Activated naive CD8-positive, alpha-beta T cell (primary cell): Measurements from ENCODE around the gene XG.
"Not testable (repeated sequence)": the region's sequence is repeated elsewhere in the genome, so short reads cannot be mapped to it uniquely, and the experiment has no call there.

Source experiments
- H3K27ac Mint-ChIP-seq: one replicate; pipeline ENCODE4 v1.8.0; 2021; ENCODE audit warnings: mixed read lengths
- H3K27me3 Mint-ChIP-seq: one replicate; pipeline ENCODE4 v1.8.0; 2021; ENCODE audit warnings: mixed read lengths
- H3K36me3 Mint-ChIP-seq: one replicate; pipeline ENCODE4 v1.8.0; 2021; ENCODE audit warnings: mixed read lengths
- H3K4me1 Mint-ChIP-seq: one replicate; pipeline ENCODE4 v1.8.0; 2021; ENCODE audit warnings: low read depth, mixed read lengths
- H3K4me3 Mint-ChIP-seq: one replicate; pipeline ENCODE4 v1.8.0; 2021; ENCODE audit warnings: mild to moderate bottlenecking, mixed read lengths
- H3K9me3 Mint-ChIP-seq: one replicate; pipeline ENCODE4 v1.8.0; 2021; ENCODE audit warnings: low read depth, mixed read lengths

XG gene

GRCh38 chrX:2751874-2752300 lies at the start of gene XG:
TSS of gene XG (plus strand) at chrX:2752040. CDS start at chrX:2752275, 235 bp downstream.
- H3K27ac Mint-ChIP-seq, H3K4me1 Mint-ChIP-seq, H3K4me3 Mint-ChIP-seq, H3K36me3 Mint-ChIP-seq, H3K27me3 Mint-ChIP-seq, H3K9me3 Mint-ChIP-seq: not testable (repeated sequence)

GRCh38 chrX:2703991-2704369 lies 47.9 kb upstream of the XG start:
- H3K27ac Mint-ChIP-seq, result peak overlapping the region; percentile 72
- peak overlapping the region; percentile 81 for H3K4me3 Mint-ChIP-seq
- H3K4me1 Mint-ChIP-seq, result peaks cover 88% of the 10 kb centered on the region
- peaks cover 2% of the 10 kb centered on the region for H3K27me3 Mint-ChIP-seq
- H3K9me3 Mint-ChIP-seq, result no peaks in the 10 kb centered on the region
- peaks cover 13% of the 10 kb centered on the region for H3K36me3 Mint-ChIP-seq

- Mint-ChIP-seq H3K27me3 (peaks cover 2% of the 10 kb centered on the region), H3K27ac (peak overlapping the region; percentile 56), H3K36me3 (peaks cover 9% of the 10 kb centered on the region), H3K4me3 (peak overlapping the region; percentile 20), H3K9me3 (no peaks in the 10 kb centered on the region), H3K4me1 (peaks cover 90% of the 10 kb centered on the region)
Measured at GRCh38 chrX:2705046-2705832, 46.6 kb upstream of the XG start.

- Mint-ChIP-seq H3K9me3 (no peaks in the 10 kb centered on the region), H3K36me3 (peaks cover 2% of the 10 kb centered on the region)
Measured at GRCh38 chrX:2707334-2707760, 44.5 kb upstream of the XG start.

GRCh38 chrX:2708021-2708420 lies 43.8 kb upstream of the XG start:
- Mint-ChIP-seq H3K36me3 (peaks cover 2% of the 10 kb centered on the region), H3K27me3 (no peaks in the 10 kb centered on the region), H3K27ac (peak overlapping the region; percentile 83), H3K4me1 (peaks cover 79% of the 10 kb centered on the region), H3K9me3 (no peaks in the 10 kb centered on the region), H3K4me3 (peak overlapping the region; percentile 55)

More at GRCh38 chrX:2707334-2707760, 44.5 kb upstream of the XG start:
- Mint-ChIP-seq H3K4me1 (peaks cover 86% of the 10 kb centered on the region), H3K27ac (peak overlapping the region; percentile 83), H3K4me3 (peak overlapping the region; percentile 55), H3K27me3 (no peaks in the 10 kb centered on the region)

- Mint-ChIP-seq H3K36me3 (peaks cover 2% of the 10 kb centered on the region), H3K27ac (peak overlapping the region; percentile 83), H3K27me3 (no peaks in the 10 kb centered on the region), H3K9me3 (no peaks in the 10 kb centered on the region), H3K4me1 (peaks cover 74% of the 10 kb centered on the region), H3K4me3 (peak overlapping the region; percentile 75)
Measured at GRCh38 chrX:2708592-2709188, 43.1 kb upstream of the XG start.

- Mint-ChIP-seq H3K36me3 (peaks cover 2% of the 10 kb centered on the region), H3K4me1 (peaks cover 74% of the 10 kb centered on the region), H3K9me3 (no peaks in the 10 kb centered on the region), H3K27me3 (no peaks in the 10 kb centered on the region), H3K27ac (peak overlapping the region; percentile 94), H3K4me3 (peak overlapping the region; percentile 75)
Measured at GRCh38 chrX:2709556-2709955, 42.3 kb upstream of the XG start.

- peak overlapping the region; percentile 94 for H3K27ac Mint-ChIP-seq
- no peaks in the 10 kb centered on the region for H3K27me3 Mint-ChIP-seq
Measured at GRCh38 chrX:2710041-2710840, 41.6 kb upstream of the XG start.

GRCh38 chrX:2711441-2711840 lies 40.4 kb upstream of the XG start:
- peak overlapping the region; percentile 11 for H3K27ac Mint-ChIP-seq
- H3K4me1 Mint-ChIP-seq, result peaks cover 72% of the 10 kb centered on the region
- no peaks in the 10 kb centered on the region for H3K9me3 Mint-ChIP-seq
- no peaks in the 10 kb centered on the region for H3K27me3 Mint-ChIP-seq
- no peak overlapping the region for H3K4me3 Mint-ChIP-seq
- H3K36me3 Mint-ChIP-seq, result peaks cover 2% of the 10 kb centered on the region

More at GRCh38 chrX:2710041-2710840, 41.6 kb upstream of the XG start:
- Mint-ChIP-seq H3K9me3 (no peaks in the 10 kb centered on the region), H3K36me3 (peaks cover 2% of the 10 kb centered on the region), H3K4me3 (peak overlapping the region; percentile 75), H3K4me1 (peaks cover 74% of the 10 kb centered on the region)

GRCh38 chrX:2712428-2712827 lies 39.4 kb upstream of the XG start:
- no peak overlapping the region for H3K27ac Mint-ChIP-seq
- H3K36me3 Mint-ChIP-seq, result peaks cover 4% of the 10 kb centered on the region
- peaks cover 69% of the 10 kb centered on the region for H3K4me1 Mint-ChIP-seq
- H3K4me3 Mint-ChIP-seq, result no peak overlapping the region
- H3K27me3 Mint-ChIP-seq, result no peaks in the 10 kb centered on the region
- H3K9me3 Mint-ChIP-seq, result no peaks in the 10 kb centered on the region

- Mint-ChIP-seq H3K36me3 (peaks cover 6% of the 10 kb centered on the region), H3K4me1 (peaks cover 66% of the 10 kb centered on the region), H3K4me3 (no peak overlapping the region), H3K27ac (peak overlapping the region; percentile 28), H3K27me3 (no peaks in the 10 kb centered on the region), H3K9me3 (no peaks in the 10 kb centered on the region)
Measured at GRCh38 chrX:2712890-2713840, 38.7 kb upstream of the XG start.

- Mint-ChIP-seq H3K4me1 (peaks cover 52% of the 10 kb centered on the region), H3K27ac (peak overlapping the region; percentile 77), H3K9me3 (no peaks in the 10 kb centered on the region), H3K4me3 (no peak overlapping the region), H3K27me3 (no peaks in the 10 kb centered on the region), H3K36me3 (peaks cover 10% of the 10 kb centered on the region)
Measured at GRCh38 chrX:2714551-2714950, 37.3 kb upstream of the XG start.

GRCh38 chrX:2715066-2715600 lies 36.7 kb upstream of the XG start:
- Mint-ChIP-seq H3K36me3 (peaks cover 16% of the 10 kb centered on the region), H3K4me1 (peaks cover 46% of the 10 kb centered on the region), H3K27ac (peak overlapping the region; percentile 67)

GRCh38 chrX:2717312-2717711 lies 34.5 kb upstream of the XG start:
- H3K27me3 Mint-ChIP-seq, result no peaks in the 10 kb centered on the region
- peaks cover 30% of the 10 kb centered on the region for H3K4me1 Mint-ChIP-seq
- no peak overlapping the region for H3K4me3 Mint-ChIP-seq
- H3K27ac Mint-ChIP-seq, result peak overlapping the region; percentile 16
- H3K9me3 Mint-ChIP-seq, result no peaks in the 10 kb centered on the region
- H3K36me3 Mint-ChIP-seq, result peaks cover 23% of the 10 kb centered on the region

More at GRCh38 chrX:2715066-2715600, 36.7 kb upstream of the XG start:
- H3K9me3 Mint-ChIP-seq, result no peaks in the 10 kb centered on the region
- no peak overlapping the region for H3K4me3 Mint-ChIP-seq
- no peaks in the 10 kb centered on the region for H3K27me3 Mint-ChIP-seq
